Loucy (cell line): ENCODE results near the gene GPR15LG.

ENCODE experiments used
- H2AFZ ChIP-seq: fragments of 200-600 bp; sonication (generic); 2 replicates; pipeline ENCODE4 v1.6.0; 2016; ENCODE audit warnings: antibody characterized with exemption, mild to moderate bottlenecking, low read length, moderate library complexity
- H3F3A ChIP-seq: fragments of 200-600 bp; 2 replicates; pipeline ENCODE4 v1.6.0; 2016; ENCODE audit warnings: antibody characterized with exemption, low read depth, mild to moderate bottlenecking
- H3K27me3 ChIP-seq: fragments of 200-600 bp; sonication (generic); 2 replicates; pipeline ENCODE4 v1.6.1; 2014; ENCODE audit warnings: low read length, mild to moderate bottlenecking; ENCODE audit not compliant: insufficient read depth, poor library complexity, severe bottlenecking
- H3K36me3 ChIP-seq: fragments of 200-600 bp; sonication (generic); 2 replicates; pipeline ENCODE4 v1.6.1; 2016; ENCODE audit warnings: low read length; ENCODE audit not compliant: insufficient read depth
- H3K4me1 ChIP-seq: fragments of 200-600 bp; sonication (generic); 2 replicates; pipeline ENCODE4 v1.5.1; 2014; ENCODE audit warnings: low read length, mild to moderate bottlenecking; ENCODE audit not compliant: insufficient read depth, poor library complexity, severe bottlenecking
- H3K4me2 ChIP-seq: fragments of 200-600 bp; sonication (generic); 2 replicates; pipeline ENCODE4 v1.6.0; 2014; ENCODE audit warnings: antibody characterized with exemption, low read length, low read depth, mild to moderate bottlenecking; ENCODE audit not compliant: poor library complexity, severe bottlenecking
- H3K4me3 ChIP-seq: fragments of 200-600 bp; sonication (generic); 2 replicates; pipeline ENCODE4 v1.5.1; 2014; ENCODE audit warnings: low read length, mild to moderate bottlenecking, mixed read lengths; ENCODE audit not compliant: poor library complexity, severe bottlenecking
- H3K79me2 ChIP-seq: fragments of 200-600 bp; sonication (generic); 2 replicates; pipeline ENCODE4 v1.6.1; 2014; ENCODE audit warnings: low read length; ENCODE audit not compliant: insufficient read depth
- H3K9ac ChIP-seq: fragments of 200-600 bp; sonication (generic); 2 replicates; pipeline ENCODE4 v1.6.0; 2014; ENCODE audit warnings: mild to moderate bottlenecking, low read depth, low read length, moderate library complexity; ENCODE audit not compliant: poor library complexity, severe bottlenecking
- H3K9me2 ChIP-seq: fragments of 200-600 bp; sonication (generic); replicated peaks from 2 replicates; pipeline ENCODE4 v1.6.1; 2016; ENCODE audit warnings: low read depth, low read length, mixed read lengths
- H3K9me3 ChIP-seq: fragments of 200-600 bp; sonication (generic); 2 replicates; pipeline ENCODE4 v1.6.1; 2014; ENCODE audit warnings: mild to moderate bottlenecking, antibody characterized with exemption, low read length, low read depth; ENCODE audit not compliant: insufficient read depth
- H4K20me1 ChIP-seq: fragments of 200-600 bp; sonication (generic); 2 replicates; pipeline ENCODE4 v1.6.0; 2014; ENCODE audit warnings: antibody characterized with exemption, low read length, mild to moderate bottlenecking; ENCODE audit not compliant: insufficient read depth, poor library complexity, severe bottlenecking
- CTCF ChIP-seq: fragments of 200-600 bp; sonication (generic); conservative IDR thresholded peaks from 2 replicates; pipeline ENCODE4 v1.5.1; 2014; ENCODE audit warnings: mild to moderate bottlenecking, antibody characterized with exemption, low read length
- EZH2phosphoT487 ChIP-seq: fragments of 200-600 bp; IDR thresholded peaks from 2 replicates; pipeline ENCODE4 v1.6.1; 2018; ENCODE audit warnings: antibody characterized with exemption, mild to moderate bottlenecking, moderate library complexity, borderline replicate concordance

The GPR15LG gene

GRCh38 chr10:84196083-84196482, 22.5 kb downstream of the GPR15LG start:
- Histone ChIP-seq H3K79me2 (no peaks in the 10 kb centered on the region), H3K36me3 (no peaks in the 10 kb centered on the region), H2AFZ (no peak overlapping the region), H3K9ac (no peak overlapping the region), H3F3A (no peaks in the 10 kb centered on the region), H3K4me1 (peaks cover 2% of the 10 kb centered on the region), H3K4me2 (no peak overlapping the region), H3K4me3 (no peak overlapping the region), H3K9me2 (no peaks in the 10 kb centered on the region), H4K20me1 (no peaks in the 10 kb centered on the region), H3K9me3 (no peaks in the 10 kb centered on the region), H3K27me3 (no peaks in the 10 kb centered on the region)
- TF ChIP-seq EZH2phosphoT487 (no peak), CTCF (no peak)

GRCh38 chr10:84196941-84197340, 23.3 kb downstream of the GPR15LG start:
- Histone ChIP-seq H3F3A (no peaks in the 10 kb centered on the region), H3K79me2 (no peaks in the 10 kb centered on the region), H3K4me3 (no peak overlapping the region), H3K9me3 (no peaks in the 10 kb centered on the region), H3K36me3 (no peaks in the 10 kb centered on the region), H2AFZ (no peak overlapping the region), H3K9me2 (no peaks in the 10 kb centered on the region), H3K4me1 (no peaks in the 10 kb centered on the region), H3K4me2 (no peak overlapping the region), H3K9ac (no peak overlapping the region), H3K27me3 (no peaks in the 10 kb centered on the region), H4K20me1 (no peaks in the 10 kb centered on the region)
- TF ChIP-seq EZH2phosphoT487: no peak
- no peak for TF ChIP-seq CTCF

GRCh38 chr10:84197643-84198042, 24.0 kb downstream of the GPR15LG start:
- Histone ChIP-seq H2AFZ (no peak overlapping the region), H3K36me3 (no peaks in the 10 kb centered on the region), H3K4me3 (no peak overlapping the region), H3K9me2 (no peaks in the 10 kb centered on the region), H3K27me3 (no peaks in the 10 kb centered on the region), H4K20me1 (no peaks in the 10 kb centered on the region), H3K4me1 (no peaks in the 10 kb centered on the region), H3K4me2 (no peak overlapping the region), H3K9ac (no peak overlapping the region), H3K79me2 (no peaks in the 10 kb centered on the region), H3F3A (no peaks in the 10 kb centered on the region), H3K9me3 (no peaks in the 10 kb centered on the region)
- no peak for TF ChIP-seq CTCF
- no peak for TF ChIP-seq EZH2phosphoT487
